Muscle of back (tissue), 11 donors: ENCODE results near the gene RPS6KA2. TPM values are rescaled to one million over a fixed set of nuclear protein-coding genes. Genes with fewer than 3 reads are reported as not detected.
A peak's percentile ranks its signal among the peaks of the same experiment; 100 is the strongest.
"Not testable (repeated sequence)": the region's sequence is repeated elsewhere in the genome, so short reads cannot be mapped to it uniquely, and the experiment has no call there.

Source experiments
- DNase-seq, 3 donors: peaks; one replicate each; pipeline versions ENCODE4 v3.0.0 to v3.0.0-alpha.2; 2013
- polyA plus RNA-seq, 10 donors: library from polyadenylated mRNA; unstranded; fragments of 120-200 nt; gene quantifications; one replicate each; pipeline ENCODE4 v1.2.1, GENCODE V29; 2013; ENCODE audit not compliant: insufficient read length in 10 of 10

The RPS6KA2 gene
- polyA plus RNA-seq, 10 donors, result 22.1 to 31.7 (median 25.4) TPM

GRCh38 chr6:166636191-166636933 is 9.3 kb upstream of the RPS6KA2 start:
- DNase-seq, result no peak

GRCh38 chr6:166635013-166635970 is 8.2 kb upstream of the RPS6KA2 start:
- DNase-seq, result no peak

GRCh38 chr6:166634581-166634980 is 7.5 kb upstream of the RPS6KA2 start:
- DNase-seq, result not testable (repeated sequence)

GRCh38 chr6:166633732-166634535 is 6.9 kb upstream of the RPS6KA2 start:
- DNase-seq, result peak in 1 of 3 donors; percentile 64

- DNase-seq, result no peak
These were observed 5.7 kb upstream of the RPS6KA2 start for GRCh38 chr6:166632731-166633130.

GRCh38 chr6:166630462-166630861 is 3.4 kb upstream of the RPS6KA2 start:
- no peak for DNase-seq

- no peak for DNase-seq
These were observed 2.6 kb upstream of the RPS6KA2 start for GRCh38 chr6:166629628-166630027.

- DNase-seq, result peak in 1 of 3 donors; percentile 40
These were observed 1.1 kb upstream of the RPS6KA2 start for GRCh38 chr6:166627875-166628801.

- peak in 1 of 3 donors; percentile 61 for DNase-seq
These were observed 646 bp downstream of the RPS6KA2 start for GRCh38 chr6:166626177-166627032.

- DNase-seq, result no peak
These were observed 1.7 kb downstream of the RPS6KA2 start for GRCh38 chr6:166625356-166625755.

- DNase-seq, result no peak
These were observed 2.8 kb downstream of the RPS6KA2 start for GRCh38 chr6:166624275-166624674.

GRCh38 chr6:166623318-166623717 is 3.7 kb downstream of the RPS6KA2 start:
- DNase-seq, result no peak

GRCh38 chr6:166621114-166621540 is 5.9 kb downstream of the RPS6KA2 start:
- no peak for DNase-seq

- no peak for DNase-seq
These were observed 6.5 kb downstream of the RPS6KA2 start for GRCh38 chr6:166620478-166621113.

- peak; percentile 57 to 96 (median 83) for DNase-seq
These were observed 7.1 kb downstream of the RPS6KA2 start for GRCh38 chr6:166619912-166620311.

- peak in 2 of 3 donors; percentile 46 to 71 for DNase-seq
These were observed 7.9 kb downstream of the RPS6KA2 start for GRCh38 chr6:166618866-166619761.

GRCh38 chr6:166618251-166618650 is 8.8 kb downstream of the RPS6KA2 start:
- no peak for DNase-seq

GRCh38 chr6:166617359-166617758 is 9.7 kb downstream of the RPS6KA2 start:
- DNase-seq, result no peak
